Activated T-cell treated with anti-CD3 and anti-CD28 coated beads, Interleukin-2, amount 50 U/mL, for 72 hours (primary cell): ENCODE measurements around the gene MELTF. TPM values are rescaled to one million over a fixed set of nuclear protein-coding genes. Genes with fewer than 3 reads are reported as not detected.

Source experiments
- ATAC-seq, 2 donors: fragments of 150-1000 bp; cut with Tn5 transposase; replicated peaks in 1 of 2; 2 replicates each; pipeline ENCODE4 v1.10.0; 2021; ENCODE audit warnings: moderate library complexity in 2 of 2, mild to moderate bottlenecking in 1 of 2
- DNase-seq, 2 donors: peaks; one replicate each; pipeline ENCODE4 v3.0.0; 2021 to 2022; ENCODE audit warnings: mixed read lengths in 1 of 2
- H3K27ac Mint-ChIP-seq: one replicate; pipeline ENCODE4 v1.8.0; 2022; ENCODE audit warnings: mild to moderate bottlenecking, moderate library complexity, mixed read lengths
- H3K27me3 Mint-ChIP-seq: one replicate; pipeline ENCODE4 v1.8.0; 2022; ENCODE audit warnings: low read depth, mixed read lengths
- H3K36me3 Mint-ChIP-seq, 2 donors: one replicate each; pipeline ENCODE4 v1.8.0; 2022; ENCODE audit warnings: mixed read lengths in 2 of 2, mild to moderate bottlenecking in 1 of 2; ENCODE audit not compliant: insufficient read depth in 2 of 2
- H3K4me1 Mint-ChIP-seq: one replicate; pipeline ENCODE4 v1.8.0; 2022; ENCODE audit warnings: low read depth, mixed read lengths
- H3K4me3 Mint-ChIP-seq, 2 donors: one replicate each; pipeline ENCODE4 v1.8.0; 2022; ENCODE audit warnings: mild to moderate bottlenecking in 2 of 2, mixed read lengths in 2 of 2, moderate library complexity in 2 of 2
- H3K9me3 Mint-ChIP-seq, 2 donors: one replicate each; pipeline ENCODE4 v1.8.0; 2022; ENCODE audit warnings: mixed read lengths in 2 of 2
- total RNA-seq, 2 donors: library from RNA; stranded (reverse); gene quantifications; one replicate each; pipeline ENCODE4 v1.2.3, GENCODE V29; 2022

Gene MELTF
- total RNA-seq, 2 donors from 2014 or later: 2.9 to 4.9 TPM

DNA sequence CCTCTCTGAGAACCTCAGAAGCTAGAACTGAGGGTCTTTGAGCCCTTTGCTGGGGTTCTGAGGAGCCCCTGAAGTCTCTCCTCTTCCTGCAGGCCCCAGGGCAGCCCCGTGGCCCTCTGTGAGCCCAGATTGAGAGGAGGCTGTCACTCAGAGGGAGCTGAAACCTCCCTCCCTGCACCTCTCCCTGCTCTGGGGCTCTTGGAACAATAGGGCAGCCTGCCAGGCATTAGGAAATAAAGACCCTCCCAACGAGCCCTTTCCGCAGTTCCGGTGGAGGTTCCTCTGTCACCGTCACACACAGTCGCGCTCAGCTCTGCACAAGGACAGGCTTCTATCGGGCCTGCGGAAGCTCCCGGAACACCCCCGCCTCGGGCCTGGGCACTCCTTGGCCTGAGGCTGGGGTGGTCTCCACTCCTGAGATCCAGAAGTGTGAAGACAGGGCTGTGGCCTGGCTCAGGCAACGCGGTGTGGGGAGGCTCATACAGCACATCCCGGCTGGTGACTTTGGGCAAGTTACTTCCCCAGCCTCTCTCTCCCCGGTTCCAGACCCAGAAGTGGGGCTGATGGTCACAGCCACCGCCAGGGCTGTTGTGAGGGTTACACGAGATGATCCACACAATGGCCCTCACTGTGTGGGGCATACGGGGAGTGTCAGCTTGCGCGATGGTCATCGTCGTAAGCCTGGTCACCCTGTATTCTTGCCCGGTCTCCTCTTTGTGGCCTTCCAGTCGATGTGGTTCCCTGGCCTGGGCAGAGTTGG lies 17.7 kb downstream of the MELTF start:
- ATAC-seq: no peak
- Mint-ChIP-seq H3K9me3 (no peaks in the 10 kb centered on the region), H3K27me3 (no peaks in the 10 kb centered on the region), H3K4me3 (no peak overlapping the region), H3K4me1 (no peaks in the 10 kb centered on the region), H3K36me3 (no peaks in the 10 kb centered on the region), H3K27ac (no peak overlapping the region)
- DNase-seq: no peak

DNA sequence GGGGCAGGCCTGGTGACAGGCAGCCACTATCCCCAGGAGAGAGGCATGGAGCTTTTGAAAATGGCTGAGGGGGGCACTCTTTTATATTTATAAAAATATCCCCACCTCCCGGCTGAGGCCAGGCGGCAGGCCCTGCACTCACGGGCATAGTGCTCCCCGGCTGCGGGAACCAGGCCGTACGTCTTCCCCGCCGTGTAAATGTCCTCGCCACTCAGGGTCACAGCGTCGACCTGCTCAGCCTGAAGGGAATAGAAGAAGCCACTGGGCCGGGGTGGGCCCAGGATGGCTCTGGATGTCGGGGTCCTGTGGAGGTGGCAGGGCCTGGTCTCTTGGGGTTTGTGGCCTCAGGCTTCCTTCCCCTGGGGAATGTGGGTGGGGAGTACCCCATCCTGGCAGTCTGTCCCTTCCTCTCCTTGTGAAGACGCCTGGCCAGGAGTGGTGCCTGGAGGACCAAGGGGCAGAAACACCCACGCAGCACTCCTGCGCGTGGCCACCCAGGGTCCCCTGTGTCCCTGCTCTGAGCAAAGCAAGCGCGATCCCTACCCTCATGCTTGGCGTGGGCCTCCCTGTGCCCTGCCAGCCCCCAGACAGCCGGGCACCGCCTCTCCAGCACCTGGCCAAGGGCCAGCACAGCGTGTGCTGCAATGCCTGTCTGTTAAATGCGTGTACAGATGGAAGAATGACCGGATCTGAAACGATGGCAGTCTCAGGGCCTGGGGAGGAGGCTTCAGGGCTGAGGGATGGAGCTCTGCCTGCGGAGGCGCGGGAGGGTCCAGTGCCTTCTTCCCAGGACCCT lies 18.9 kb downstream of the MELTF start:
- H3K27me3 Mint-ChIP-seq: no peaks in the 10 kb centered on the region
- no peaks in the 10 kb centered on the region for H3K4me1 Mint-ChIP-seq
- no peaks in the 10 kb centered on the region for H3K9me3 Mint-ChIP-seq
- no peak overlapping the region for H3K4me3 Mint-ChIP-seq
- DNase-seq (no peak), ATAC-seq (no peak)
- H3K36me3 Mint-ChIP-seq: no peaks in the 10 kb centered on the region
- H3K27ac Mint-ChIP-seq: no peak overlapping the region

DNA sequence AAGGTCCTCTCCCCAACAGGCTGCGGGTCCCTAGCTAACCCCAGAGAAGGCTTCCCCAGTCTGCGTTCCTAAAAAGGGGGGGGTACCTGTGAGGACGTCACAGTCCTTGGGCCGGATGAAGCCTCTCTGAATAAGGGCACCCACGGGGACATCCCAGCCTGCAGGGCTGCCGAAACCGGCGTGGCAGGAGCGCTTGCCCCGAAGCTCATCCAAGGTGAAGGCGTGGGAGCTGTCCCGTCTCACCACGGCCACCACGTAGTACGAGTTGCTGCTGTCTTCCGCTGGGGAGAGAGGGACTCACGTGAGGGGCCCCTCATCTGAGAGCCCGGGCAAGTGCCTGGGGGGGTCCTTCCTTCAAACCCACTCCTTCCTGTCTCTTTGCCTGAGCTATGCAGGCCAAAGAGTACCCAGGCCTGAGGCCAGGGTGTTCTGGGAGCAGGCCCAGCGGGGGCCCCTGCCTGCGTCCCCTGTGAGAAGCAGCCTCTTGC lies 20.0 kb downstream of the MELTF start:
- H3K27me3 Mint-ChIP-seq: peaks cover 8% of the 10 kb centered on the region
- DNase-seq (no peak), ATAC-seq (no peak)
- no peaks in the 10 kb centered on the region for H3K9me3 Mint-ChIP-seq
- H3K36me3 Mint-ChIP-seq: no peaks in the 10 kb centered on the region
- no peak overlapping the region for H3K27ac Mint-ChIP-seq
- no peak overlapping the region for H3K4me3 Mint-ChIP-seq
- H3K4me1 Mint-ChIP-seq: peaks cover 5% of the 10 kb centered on the region

DNA sequence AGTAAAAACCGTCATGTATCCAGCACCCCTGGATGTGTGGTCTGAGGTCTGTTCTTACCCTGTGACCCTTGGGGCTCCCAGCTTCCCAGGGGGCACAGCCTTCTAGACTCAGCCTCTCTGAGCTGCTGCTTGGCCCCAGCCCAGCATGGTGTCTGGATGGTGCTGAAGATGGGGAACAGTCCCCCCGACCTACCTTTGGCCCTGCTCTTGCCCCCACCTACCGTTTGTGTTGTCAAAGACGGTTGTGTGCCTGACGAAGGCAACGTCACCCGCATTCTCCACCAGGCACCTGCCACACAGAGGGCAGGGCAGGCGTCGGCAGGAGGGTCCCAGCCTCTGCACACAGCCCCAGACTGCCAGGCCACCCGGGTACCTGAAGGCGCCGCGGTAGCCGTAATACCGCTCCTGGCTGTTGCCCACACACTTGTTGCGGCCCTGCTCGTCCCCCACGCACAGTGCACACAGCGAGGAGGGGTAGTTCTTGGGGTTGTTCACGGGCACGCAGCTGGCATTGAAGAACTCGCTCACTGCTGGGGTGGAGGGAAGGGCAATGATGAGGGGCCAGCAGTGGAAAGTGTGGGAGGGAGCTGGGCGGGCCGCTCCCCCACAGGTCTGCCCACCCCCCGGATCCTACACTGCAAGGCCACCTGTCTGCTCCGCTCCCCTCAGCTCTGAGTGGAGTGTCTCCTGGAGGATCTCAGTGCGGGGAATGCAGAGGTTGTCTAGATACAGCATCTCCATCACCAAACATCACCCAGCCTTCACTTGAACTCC lies 21.0 kb downstream of the MELTF start:
- no peak for ATAC-seq
- H3K36me3 Mint-ChIP-seq: no peaks in the 10 kb centered on the region
- H3K4me1 Mint-ChIP-seq: peaks cover 14% of the 10 kb centered on the region
- no peak for DNase-seq
- no peak overlapping the region for H3K4me3 Mint-ChIP-seq
- H3K27me3 Mint-ChIP-seq: peaks cover 10% of the 10 kb centered on the region
- no peaks in the 10 kb centered on the region for H3K9me3 Mint-ChIP-seq
- H3K27ac Mint-ChIP-seq: no peak overlapping the region

DNA sequence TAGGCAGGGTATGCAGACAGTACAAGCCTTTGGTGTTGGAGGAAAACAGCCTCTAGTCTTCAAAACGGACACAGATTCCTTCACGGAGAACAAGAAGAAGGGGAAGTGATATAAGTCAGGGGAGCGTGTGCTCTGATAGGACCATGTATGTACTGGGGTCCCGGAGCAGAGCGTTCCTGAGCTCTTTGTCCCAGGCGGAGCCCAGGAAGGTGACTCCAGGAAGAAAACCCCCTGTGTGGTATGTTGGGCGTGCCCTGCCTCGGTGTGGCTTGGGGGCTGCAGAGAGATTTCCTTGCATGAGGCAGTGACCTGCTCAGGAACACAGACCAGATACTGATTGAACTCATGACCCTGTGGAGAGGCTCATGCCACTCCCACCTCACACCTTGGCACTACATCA lies 21.7 kb downstream of the MELTF start:
- Mint-ChIP-seq H3K4me1 (peaks cover 14% of the 10 kb centered on the region), H3K36me3 (no peaks in the 10 kb centered on the region), H3K27me3 (peaks cover 10% of the 10 kb centered on the region), H3K9me3 (no peaks in the 10 kb centered on the region), H3K27ac (no peak overlapping the region), H3K4me3 (no peak overlapping the region)
- ATAC-seq (no peak), DNase-seq (no peak)

DNA sequence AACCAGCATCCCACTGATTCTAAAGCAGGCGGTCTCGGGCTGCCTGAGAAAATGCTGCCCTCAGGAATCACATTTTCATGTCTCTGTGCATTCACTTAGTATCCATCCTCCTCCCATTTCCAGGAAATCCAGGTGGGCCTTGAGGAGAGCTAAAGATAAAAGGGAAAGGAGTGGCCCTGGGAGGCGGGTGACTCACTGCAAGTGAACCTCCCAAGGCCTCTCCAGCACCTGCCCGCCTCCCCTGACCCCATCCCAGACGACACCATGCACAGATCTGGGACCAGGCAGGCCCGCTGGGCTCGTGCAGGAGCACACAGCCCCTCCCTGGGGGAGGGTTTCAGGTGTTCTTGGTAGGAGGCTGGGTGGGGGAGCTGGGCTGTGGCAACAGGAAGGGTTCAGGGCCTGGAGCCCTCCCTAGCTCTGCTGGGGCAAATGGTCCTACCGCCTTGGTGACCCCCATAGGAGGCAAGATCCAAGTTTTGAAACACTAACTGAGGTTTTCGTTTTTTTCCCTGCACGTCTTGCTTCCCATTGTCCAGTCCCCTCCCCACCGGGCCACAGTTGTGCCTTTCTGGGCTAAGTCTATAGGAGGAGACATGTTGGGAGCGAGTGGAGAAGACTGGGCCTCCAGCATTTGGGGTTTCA lies 22.2 kb downstream of the MELTF start:
- no peak for ATAC-seq
- Mint-ChIP-seq H3K36me3 (no peaks in the 10 kb centered on the region), H3K9me3 (no peaks in the 10 kb centered on the region), H3K4me3 (no peak overlapping the region), H3K4me1 (peaks cover 14% of the 10 kb centered on the region), H3K27me3 (peaks cover 10% of the 10 kb centered on the region), H3K27ac (no peak overlapping the region)
- no peak for DNase-seq

DNA sequence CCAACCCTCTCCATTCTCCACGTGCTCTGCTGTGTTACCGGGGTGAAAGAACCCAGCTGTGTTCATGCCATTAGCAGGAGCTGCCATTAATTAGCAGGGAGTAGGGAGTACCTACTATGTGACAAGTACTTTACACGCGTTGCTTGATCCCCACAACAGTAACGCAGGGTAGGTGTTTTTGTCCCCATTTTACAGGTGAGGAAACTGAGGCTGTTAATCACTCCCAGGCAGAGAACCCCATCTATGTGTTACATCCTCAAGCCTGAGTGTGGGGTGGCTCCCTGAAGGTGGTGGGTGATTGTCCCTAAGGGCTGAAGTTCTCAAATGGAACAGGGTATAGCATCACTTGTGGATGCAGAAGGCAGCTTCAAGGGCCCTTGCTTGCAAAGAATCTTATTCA lies 22.8 kb downstream of the MELTF start:
- no peaks in the 10 kb centered on the region for H3K9me3 Mint-ChIP-seq
- H3K4me3 Mint-ChIP-seq: no peak overlapping the region
- DNase-seq: no peak
- H3K4me1 Mint-ChIP-seq: peaks cover 14% of the 10 kb centered on the region
- ATAC-seq: no peak
- H3K27ac Mint-ChIP-seq: no peak overlapping the region
- H3K27me3 Mint-ChIP-seq: peaks cover 10% of the 10 kb centered on the region
- no peaks in the 10 kb centered on the region for H3K36me3 Mint-ChIP-seq

DNA sequence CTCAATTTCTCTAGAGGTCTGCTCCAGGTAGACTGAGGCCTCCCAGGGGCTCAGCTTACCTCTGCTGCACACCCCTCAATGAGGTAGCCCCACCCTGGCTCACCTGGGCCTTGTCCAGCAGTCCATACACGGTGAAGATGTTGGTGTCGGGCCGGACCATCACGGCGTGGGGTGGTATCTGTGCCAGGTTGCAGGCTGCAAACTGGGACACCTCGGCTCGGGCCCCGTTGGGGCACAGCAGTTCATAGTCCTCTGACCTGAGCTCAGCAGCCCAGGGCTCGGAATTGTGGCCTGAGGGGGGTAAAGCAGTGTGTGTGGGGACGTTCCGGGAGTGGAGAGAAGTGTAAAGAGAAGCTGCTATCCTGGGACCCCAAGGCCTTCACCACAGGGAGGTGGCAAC lies 23.2 kb downstream of the MELTF start:
- no peak for ATAC-seq
- Mint-ChIP-seq H3K4me3 (no peak overlapping the region), H3K9me3 (no peaks in the 10 kb centered on the region), H3K27ac (no peak overlapping the region), H3K4me1 (peaks cover 14% of the 10 kb centered on the region), H3K27me3 (peaks cover 10% of the 10 kb centered on the region), H3K36me3 (no peaks in the 10 kb centered on the region)
- DNase-seq: no peak

DNA sequence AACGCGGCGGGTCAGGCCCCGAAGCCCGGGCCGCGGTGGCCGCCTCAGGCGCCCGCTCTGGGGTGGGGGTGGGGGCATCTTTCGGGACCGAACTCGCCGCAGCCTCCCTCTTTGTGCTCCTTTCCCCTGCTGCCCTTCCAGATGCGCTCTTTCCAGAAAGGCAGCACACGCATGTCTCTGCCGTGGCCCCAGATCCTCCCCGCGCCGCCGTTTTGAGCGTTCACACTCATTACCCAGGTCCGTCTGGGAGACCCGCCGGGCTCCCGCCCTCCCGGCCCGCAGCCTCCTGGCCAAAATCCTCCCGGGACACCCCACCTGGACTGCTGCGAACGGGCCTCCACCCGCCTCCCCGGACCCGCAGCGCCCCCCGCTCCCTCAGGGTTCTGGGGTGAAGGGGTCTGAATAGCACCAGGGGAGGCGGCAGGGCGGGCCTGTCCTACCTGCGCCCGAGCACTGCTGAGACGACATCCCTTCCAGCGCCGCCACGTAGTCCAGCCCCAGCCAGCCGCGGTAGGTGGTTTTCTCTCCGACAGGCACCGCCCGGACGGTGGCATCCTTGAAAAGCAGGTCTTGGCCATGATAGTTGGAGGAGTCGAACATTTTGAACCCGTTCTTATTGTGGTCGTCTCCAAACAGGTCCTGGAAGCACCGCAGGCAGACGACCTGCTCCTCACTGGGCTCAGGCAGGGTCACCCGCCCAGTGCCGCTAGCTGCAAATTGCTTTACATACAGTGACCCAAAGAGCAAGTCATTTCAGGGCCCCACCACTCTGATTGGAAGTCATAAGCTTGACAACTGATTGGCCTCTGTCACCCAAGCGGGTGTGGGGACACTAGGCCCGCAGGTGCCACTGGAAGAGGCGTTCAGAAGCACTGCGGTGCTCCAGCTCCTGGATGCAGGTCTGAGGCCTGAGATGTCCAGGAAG lies 25.9 kb downstream of the MELTF start:
- peaks cover 14% of the 10 kb centered on the region for H3K4me1 Mint-ChIP-seq
- no peaks in the 10 kb centered on the region for H3K9me3 Mint-ChIP-seq
- peak; percentile 30 to 36 for DNase-seq
- peaks cover 10% of the 10 kb centered on the region for H3K27me3 Mint-ChIP-seq
- ATAC-seq: peak; percentile 15
- peak overlapping the region; percentile 57 for H3K27ac Mint-ChIP-seq
- no peaks in the 10 kb centered on the region for H3K36me3 Mint-ChIP-seq
- peak overlapping the region; percentile 82 to 83 for H3K4me3 Mint-ChIP-seq

DNA sequence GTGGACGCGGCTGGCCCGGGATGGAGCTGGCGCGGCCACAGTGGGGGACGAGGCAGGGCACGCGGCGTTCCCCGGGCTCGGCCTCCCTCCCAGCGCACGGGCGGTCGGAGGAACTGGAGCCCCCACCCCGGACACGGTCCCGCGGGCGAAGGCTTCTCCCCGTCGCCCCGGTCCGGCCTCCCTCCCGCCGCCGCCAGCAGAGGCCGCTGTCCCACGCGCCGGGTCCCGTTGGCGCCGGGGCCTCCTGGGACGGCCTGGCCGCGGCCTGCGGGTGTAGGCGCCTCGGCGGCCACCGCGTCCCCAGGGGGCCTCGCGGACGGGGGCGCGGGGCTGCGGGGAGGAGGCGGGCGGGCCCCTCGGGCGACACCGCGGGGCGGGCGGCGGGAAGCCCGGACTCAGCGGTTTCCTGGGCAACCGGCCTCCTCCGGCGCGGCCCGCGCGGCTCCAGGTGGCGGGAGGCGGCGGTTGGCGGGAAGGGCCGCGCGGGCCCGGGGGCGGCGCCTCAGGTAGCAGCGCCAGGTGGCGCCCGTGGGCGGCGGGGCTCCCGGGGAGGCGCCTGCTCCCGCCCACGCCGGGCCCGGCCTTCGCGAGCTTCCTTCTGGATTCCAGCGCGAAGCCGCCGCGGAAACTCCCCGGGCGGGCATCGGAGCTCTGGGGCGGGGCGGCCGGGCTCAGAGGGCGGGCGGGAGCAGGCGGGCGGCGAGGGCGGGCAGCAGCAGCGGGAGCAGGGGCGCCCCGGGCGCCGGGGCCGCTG lies 26.7 kb downstream of the MELTF start:
- H3K27me3 Mint-ChIP-seq: peaks cover 10% of the 10 kb centered on the region
- ATAC-seq (peak; percentile 88 to 89), DNase-seq (peak; percentile 84 to 91)
- H3K4me1 Mint-ChIP-seq: peaks cover 14% of the 10 kb centered on the region
- H3K27ac Mint-ChIP-seq: no peak overlapping the region
- no peaks in the 10 kb centered on the region for H3K9me3 Mint-ChIP-seq
- no peak overlapping the region for H3K4me3 Mint-ChIP-seq
- H3K36me3 Mint-ChIP-seq: no peaks in the 10 kb centered on the region

DNA sequence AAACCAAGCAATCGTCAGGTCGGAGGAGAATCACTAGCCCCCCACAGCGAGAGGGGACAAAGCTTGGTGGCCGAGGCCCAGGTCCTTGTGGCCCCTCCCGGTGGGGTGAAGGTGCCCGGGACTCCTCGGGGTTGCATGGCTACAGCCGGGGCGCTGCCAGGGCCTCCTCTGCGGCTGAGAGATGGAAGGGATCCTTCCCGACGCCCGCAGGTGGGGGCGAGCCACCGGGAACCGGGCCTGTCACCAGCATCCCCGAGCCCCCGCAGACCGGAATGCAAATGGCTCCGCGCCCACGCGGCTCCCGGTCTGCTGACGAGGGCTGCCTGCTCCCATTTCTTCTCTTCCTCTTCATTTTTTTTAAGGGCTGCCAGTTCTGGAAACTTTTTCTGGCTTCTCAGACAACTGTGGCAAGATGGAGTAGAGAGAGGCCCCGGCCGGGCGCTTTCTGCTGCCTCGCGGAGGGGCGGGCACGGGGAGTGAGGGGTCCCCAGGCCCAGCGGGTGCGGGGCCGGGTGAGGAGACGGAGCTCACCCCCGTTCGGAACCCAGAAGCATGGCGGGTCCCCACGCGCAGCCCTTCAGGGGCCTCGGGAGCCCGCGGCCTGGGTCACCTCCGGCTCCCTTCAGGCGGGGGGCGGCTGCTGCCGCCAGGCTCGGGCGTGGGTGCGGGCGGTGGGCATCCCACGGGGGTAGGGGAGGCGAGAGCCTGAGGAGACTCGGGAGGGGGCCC lies 27.5 kb downstream of the MELTF start:
- no peak for DNase-seq
- H3K27ac Mint-ChIP-seq: peak overlapping the region; percentile 93

More for the DNA sequence above, 27.5 kb downstream of the MELTF start:
- peak overlapping the region; percentile 81 to 85 for H3K4me3 Mint-ChIP-seq
- H3K4me1 Mint-ChIP-seq: peaks cover 14% of the 10 kb centered on the region
- H3K9me3 Mint-ChIP-seq: no peaks in the 10 kb centered on the region
- no peaks in the 10 kb centered on the region for H3K36me3 Mint-ChIP-seq
- ATAC-seq: peak in 1 of 2 donors; percentile 1
- H3K27me3 Mint-ChIP-seq: peaks cover 10% of the 10 kb centered on the region
